ENCODE results near the gene TMEM80.
"Not testable (repeated sequence)": the region's sequence is repeated elsewhere in the genome, so short reads cannot be mapped to it uniquely, and the experiment has no call there.

The TMEM80 gene

DNA sequence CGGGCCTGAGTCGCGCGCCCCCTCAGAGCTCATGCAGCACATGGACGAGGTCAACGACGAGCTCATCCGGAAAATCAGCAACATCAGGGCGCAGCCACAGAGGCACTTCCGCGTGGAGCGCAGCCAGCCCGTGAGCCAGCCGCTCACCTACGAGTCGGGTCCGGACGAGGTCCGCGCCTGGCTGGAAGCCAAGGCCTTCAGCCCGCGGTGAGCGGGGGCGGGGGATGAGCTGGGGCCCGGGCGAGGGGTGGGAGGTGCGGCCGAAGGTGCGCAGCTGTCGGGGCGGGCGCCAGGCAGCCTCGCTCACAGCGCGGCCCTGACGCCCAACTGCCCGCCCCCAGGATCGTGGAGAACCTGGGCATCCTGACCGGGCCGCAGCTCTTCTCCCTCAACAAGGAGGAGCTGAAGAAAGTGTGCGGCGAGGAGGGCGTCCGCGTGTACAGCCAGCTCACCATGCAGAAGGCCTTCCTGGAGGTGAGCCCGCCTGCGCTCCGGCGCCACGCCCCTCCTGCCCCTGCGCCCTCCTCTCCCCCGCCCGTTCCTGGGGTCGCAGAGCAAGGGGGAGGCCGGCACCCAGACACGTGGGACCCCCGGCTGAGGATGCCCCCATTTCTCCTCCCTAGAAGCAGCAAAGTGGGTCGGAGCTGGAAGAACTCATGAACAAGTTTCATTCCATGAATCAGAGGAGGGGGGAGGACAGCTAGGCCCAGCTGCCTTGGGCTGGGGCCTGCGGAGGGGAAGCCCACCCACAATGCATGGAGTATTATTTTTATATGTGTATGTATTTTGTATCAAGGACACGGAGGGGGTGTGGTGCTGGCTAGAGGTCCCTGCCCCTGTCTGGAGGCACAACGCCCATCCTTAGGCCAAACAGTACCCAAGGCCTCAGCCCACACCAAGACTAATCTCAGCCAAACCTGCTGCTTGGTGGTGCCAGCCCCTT, 30.9 kb downstream of the TMEM80 start:
- Histone ChIP-seq H3K36me3 (ENCODE audit: insufficient read depth, low read length) (no peaks in the 10 kb centered on the region), H3K9me3 (ENCODE audit: control insufficient read depth, insufficient read depth, low read length) (no peaks in the 10 kb centered on the region), H3K9ac (ENCODE audit: low read depth, low read length) (peak overlapping the region; percentile 22), H3K4me1 (ENCODE audit: insufficient read depth, low read length) (peaks cover 10% of the 10 kb centered on the region; the same call in 1 of the 2 replicates)

DNA sequence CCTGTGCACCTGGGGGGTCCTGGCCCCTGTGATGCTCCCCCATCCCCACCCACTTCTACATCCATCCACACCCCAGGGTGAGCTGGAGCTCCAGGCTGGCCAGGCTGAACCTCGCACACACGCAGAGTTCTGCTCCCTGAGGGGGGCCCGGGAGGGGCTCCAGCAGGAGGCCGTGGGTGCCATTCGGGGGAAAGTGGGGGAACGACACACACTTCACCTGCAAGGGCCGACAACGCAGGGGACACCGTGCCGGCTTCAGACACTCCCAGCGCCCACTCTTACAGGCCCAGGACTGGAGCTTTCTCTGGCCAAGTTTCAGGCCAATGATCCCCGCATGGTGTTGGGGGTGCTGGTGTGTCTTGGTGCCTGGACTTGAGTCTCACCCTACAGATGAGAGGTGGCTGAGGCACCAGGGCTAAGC, 31.7 kb downstream of the TMEM80 start:
- no peaks in the 10 kb centered on the region for H3K36me3 ChIP-seq (ENCODE audit: insufficient read depth, low read length)
- H3K9me3 ChIP-seq (ENCODE audit: control insufficient read depth, insufficient read depth, low read length), result no peaks in the 10 kb centered on the region
- H3K9ac ChIP-seq (ENCODE audit: low read depth, low read length), result no peak overlapping the region
- H3K4me1 ChIP-seq (ENCODE audit: insufficient read depth, low read length), result peaks cover 10% of the 10 kb centered on the region; the same call in 1 of the 2 replicates

DNA sequence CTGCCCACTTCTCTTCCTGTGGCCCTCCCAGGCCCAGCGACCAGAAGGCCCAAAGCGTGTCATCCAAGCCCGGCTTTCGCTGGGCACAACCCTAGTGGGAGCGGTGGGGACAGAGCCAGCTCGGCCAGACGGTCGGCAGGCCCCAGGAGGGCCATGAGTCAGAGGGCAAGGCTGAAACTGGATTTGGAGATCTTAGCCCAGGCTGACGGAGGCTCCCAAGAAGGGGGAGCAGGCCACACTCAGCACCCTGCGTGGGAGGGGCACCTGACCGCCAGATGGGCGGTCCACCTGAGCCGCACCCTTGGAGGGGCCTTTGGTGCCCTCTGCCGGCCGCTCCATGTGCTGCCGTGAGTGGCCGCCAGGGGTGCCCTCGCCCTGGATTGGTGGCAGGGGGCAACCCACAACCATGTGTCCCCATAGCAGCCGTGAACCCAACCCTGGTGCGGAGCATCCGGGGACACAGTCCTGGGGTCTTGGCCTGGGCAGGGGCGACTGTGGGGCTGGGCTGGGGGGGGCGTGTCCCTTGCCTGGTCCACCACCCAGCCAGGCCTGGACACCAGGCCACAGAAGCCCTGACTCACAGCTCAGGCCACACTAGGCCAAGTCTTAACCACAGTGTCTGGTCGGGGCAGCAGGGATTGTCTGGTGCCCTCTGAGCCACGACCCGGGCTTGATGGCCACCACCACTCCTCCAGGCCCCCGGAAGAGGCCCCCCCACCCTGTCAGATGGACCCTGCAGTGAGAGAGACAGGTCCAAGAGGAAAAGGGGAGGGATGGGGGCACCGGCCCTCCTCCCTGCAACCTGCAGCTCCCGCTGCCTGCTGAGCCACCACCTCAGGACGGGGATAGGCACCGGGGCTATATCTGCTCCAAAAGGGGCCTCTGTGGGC, 32.5 kb downstream of the TMEM80 start:
- Histone ChIP-seq H3K36me3 (ENCODE audit: insufficient read depth, low read length) (no peaks in the 10 kb centered on the region), H3K9me3 (ENCODE audit: control insufficient read depth, insufficient read depth, low read length) (no peaks in the 10 kb centered on the region), H3K4me1 (ENCODE audit: insufficient read depth, low read length) (peaks cover 10% of the 10 kb centered on the region; the same call in 1 of the 2 replicates), H3K9ac (ENCODE audit: low read depth, low read length) (no peak overlapping the region; the same call in 1 of the 2 replicates)

DNA sequence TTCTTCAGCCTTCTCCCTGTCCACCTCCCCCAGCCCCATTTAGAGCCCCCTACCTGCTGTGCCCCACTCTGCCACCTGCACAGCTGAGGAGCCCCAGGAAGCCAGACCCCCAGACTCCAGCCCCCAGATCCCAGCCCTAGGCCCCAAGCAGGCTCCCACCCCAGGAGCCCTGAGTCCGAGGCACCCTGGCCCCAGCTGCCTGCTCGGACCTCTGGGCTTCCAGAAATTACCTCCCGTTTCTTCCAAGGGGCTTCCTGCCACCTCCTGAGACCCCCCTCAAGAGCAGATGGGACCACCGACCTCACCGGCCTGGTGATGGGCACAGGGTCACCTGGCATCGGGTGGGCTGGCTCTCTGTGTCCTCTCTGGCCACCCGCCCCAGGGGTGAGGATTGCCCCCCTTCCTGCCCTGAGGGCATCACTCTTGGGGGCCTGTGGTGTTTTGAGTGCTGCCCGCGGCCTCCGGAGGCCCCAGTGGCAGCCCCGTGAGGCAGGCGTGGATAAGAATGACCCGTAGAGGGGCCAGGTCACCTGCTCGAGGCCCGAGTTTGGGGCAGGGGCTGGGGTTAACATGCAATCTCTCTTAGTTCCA, 33.4 kb downstream of the TMEM80 start:
- H3K9ac ChIP-seq (ENCODE audit: low read depth, low read length), result no peak overlapping the region
- no peaks in the 10 kb centered on the region for H3K36me3 ChIP-seq (ENCODE audit: insufficient read depth, low read length)
- no peaks in the 10 kb centered on the region for H3K9me3 ChIP-seq (ENCODE audit: control insufficient read depth, insufficient read depth, low read length)
- H3K4me1 ChIP-seq (ENCODE audit: insufficient read depth, low read length), result peaks cover 10% of the 10 kb centered on the region; the same call in 1 of the 2 replicates

DNA sequence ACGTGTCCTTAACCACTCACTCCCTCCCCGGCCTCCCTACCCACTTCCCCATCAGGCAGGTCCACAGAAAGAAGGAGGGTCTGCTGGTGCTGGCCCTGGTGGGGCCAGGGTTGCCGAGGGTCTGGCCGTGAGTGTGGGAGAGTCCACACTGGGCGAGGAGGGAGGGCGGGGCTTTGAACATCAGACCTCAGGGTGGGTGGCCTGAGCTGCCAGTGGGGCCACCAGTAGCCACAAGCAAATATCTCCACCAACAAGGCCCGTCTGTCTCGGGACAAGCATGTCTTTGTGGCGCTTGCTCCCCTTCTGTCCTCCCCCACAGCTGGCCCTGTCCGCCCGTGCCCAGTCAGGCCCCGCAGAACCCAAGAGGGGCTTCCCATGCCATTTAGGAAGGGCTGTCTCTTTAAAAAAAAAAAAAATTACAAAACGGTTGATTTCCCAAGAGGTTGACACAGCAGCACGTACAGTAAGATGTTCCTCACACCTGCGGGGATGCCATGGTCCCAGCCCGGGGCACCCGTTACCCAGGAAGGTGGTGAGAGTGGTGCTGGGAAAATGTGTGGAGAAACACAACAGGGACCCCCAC, 34.0 kb downstream of the TMEM80 start:
- no peaks in the 10 kb centered on the region for H3K36me3 ChIP-seq (ENCODE audit: insufficient read depth, low read length)
- peaks cover 10% of the 10 kb centered on the region; the same call in 1 of the 2 replicates for H3K4me1 ChIP-seq (ENCODE audit: insufficient read depth, low read length)
- H3K9me3 ChIP-seq (ENCODE audit: control insufficient read depth, insufficient read depth, low read length), result no peaks in the 10 kb centered on the region
- no peak overlapping the region for H3K9ac ChIP-seq (ENCODE audit: low read depth, low read length)

DNA sequence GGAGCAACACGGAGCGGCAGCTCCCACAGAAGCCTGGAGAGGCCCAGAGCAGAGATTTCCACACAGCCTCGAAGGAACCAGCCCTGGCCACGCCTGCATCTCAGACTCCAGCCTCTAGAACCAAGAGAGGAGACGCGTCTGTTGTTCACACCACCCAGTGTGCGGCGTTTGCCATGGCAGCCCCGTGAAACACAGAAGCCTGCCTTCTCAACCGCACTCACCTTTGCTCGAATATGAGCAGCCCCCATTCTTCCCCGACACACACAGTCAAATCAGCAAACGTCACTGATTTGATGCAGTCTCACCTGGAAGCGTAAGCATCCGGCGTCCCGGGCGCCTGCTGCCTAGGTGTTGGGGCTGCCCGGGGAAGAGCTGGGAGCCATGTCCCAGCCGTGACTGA, 37.5 kb downstream of the TMEM80 start:
- no peaks in the 10 kb centered on the region for H3K4me1 ChIP-seq (ENCODE audit: insufficient read depth, low read length)
- no peaks in the 10 kb centered on the region for H3K36me3 ChIP-seq (ENCODE audit: insufficient read depth, low read length)
- no peaks in the 10 kb centered on the region for H3K9me3 ChIP-seq (ENCODE audit: control insufficient read depth, insufficient read depth, low read length)
- H3K9ac ChIP-seq (ENCODE audit: low read depth, low read length), result no peak overlapping the region

DNA sequence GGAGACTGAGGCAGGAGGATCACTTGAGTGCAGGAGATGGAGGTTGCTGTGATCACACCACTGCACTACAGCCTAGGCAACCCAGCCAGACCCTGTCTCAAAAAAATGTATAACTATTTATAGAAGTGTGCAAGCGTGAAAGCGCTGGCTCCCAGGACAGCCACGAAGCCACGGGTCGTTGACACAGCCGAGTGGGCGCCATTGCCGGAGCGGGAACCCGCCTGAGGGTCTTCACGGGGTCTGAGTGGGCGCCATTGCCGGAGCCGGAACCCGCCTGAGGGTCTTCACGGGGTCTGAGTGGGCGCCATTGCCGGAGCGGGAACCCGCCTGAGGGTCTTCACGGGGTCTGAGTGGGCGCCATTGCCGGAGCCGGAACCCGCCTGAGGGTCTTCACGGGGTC, 38.9 kb downstream of the TMEM80 start:
- H3K9ac ChIP-seq (ENCODE audit: low read depth, low read length); H3K9me3 ChIP-seq (ENCODE audit: control insufficient read depth, insufficient read depth, low read length); H3K4me1 ChIP-seq (ENCODE audit: insufficient read depth, low read length); H3K36me3 ChIP-seq (ENCODE audit: insufficient read depth, low read length): not testable (repeated sequence)

DNA sequence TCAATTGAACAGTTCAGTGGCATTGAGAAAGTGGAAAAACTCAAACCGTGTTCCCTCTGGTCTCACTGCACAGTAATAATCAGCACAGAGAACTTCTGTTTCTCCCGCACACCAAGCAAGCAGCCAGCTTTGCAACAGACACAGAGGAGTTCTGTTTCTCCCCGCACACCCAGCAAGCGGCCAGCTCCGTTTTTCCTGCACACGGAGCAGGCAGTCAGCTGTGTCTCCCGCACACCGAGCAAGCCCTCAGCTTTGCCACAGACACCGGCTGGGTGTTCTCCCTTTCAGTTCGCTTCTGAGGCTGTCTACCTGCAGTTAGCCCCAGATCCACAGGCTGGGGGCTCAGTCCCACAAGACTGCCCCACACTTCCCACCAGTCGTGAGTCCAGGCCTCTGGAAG, 41.8 kb downstream of the TMEM80 start:
- Histone ChIP-seq H3K4me1 (ENCODE audit: insufficient read depth, low read length) (no peaks in the 10 kb centered on the region), H3K36me3 (ENCODE audit: insufficient read depth, low read length) (no peaks in the 10 kb centered on the region), H3K9me3 (ENCODE audit: control insufficient read depth, insufficient read depth, low read length) (no peaks in the 10 kb centered on the region), H3K9ac (ENCODE audit: low read depth, low read length) (no peak overlapping the region)

DNA sequence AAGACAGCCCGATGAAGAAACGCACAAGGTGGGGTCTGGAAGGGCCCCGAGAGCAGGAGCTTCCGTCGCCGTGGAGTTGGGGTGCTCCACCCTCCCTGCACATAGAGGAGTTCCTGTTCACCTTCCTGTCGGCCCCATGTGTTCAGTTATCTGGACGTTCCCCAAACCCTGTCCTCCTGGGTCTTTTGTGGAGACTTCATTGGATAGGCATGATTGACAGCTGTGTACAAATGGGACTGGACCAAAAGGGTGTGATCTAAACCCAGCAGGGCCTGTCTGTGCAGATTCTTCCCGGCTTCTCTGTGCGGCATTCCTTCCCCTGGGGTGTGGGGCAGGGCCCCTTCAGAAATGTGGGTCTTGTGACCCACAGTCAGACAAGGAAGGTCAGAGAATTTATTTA, 42.3 kb downstream of the TMEM80 start:
- H3K9ac ChIP-seq (ENCODE audit: low read depth, low read length); H3K36me3 ChIP-seq (ENCODE audit: insufficient read depth, low read length); H3K9me3 ChIP-seq (ENCODE audit: control insufficient read depth, insufficient read depth, low read length); H3K4me1 ChIP-seq (ENCODE audit: insufficient read depth, low read length): not testable (repeated sequence)

DNA sequence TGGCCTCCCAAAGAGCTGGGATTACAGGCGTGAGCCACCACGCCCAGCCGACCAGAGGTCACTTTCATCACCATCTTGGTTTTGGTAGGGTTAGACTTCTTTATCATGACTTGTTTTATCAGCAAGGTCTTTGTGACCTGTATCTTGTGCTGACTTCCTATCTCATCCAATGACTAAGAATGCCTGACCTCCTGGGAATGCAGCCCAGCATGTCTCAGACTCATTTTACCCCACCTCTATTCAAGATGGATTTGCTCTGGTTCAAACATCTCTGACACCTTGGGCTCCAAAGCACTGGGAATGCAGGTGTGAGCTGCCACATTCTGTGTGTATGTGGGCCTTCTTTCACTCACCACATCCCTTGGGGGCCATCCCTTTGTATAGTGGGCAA, 46.5 kb downstream of the TMEM80 start:
- peaks cover 4% of the 10 kb centered on the region; the same call in 1 of the 2 replicates for H3K4me1 ChIP-seq (ENCODE audit: insufficient read depth, low read length)
- no peaks in the 10 kb centered on the region for H3K9me3 ChIP-seq (ENCODE audit: control insufficient read depth, insufficient read depth, low read length)
- H3K9ac ChIP-seq (ENCODE audit: low read depth, low read length), result no peak overlapping the region
- no peaks in the 10 kb centered on the region for H3K36me3 ChIP-seq (ENCODE audit: insufficient read depth, low read length)

DNA sequence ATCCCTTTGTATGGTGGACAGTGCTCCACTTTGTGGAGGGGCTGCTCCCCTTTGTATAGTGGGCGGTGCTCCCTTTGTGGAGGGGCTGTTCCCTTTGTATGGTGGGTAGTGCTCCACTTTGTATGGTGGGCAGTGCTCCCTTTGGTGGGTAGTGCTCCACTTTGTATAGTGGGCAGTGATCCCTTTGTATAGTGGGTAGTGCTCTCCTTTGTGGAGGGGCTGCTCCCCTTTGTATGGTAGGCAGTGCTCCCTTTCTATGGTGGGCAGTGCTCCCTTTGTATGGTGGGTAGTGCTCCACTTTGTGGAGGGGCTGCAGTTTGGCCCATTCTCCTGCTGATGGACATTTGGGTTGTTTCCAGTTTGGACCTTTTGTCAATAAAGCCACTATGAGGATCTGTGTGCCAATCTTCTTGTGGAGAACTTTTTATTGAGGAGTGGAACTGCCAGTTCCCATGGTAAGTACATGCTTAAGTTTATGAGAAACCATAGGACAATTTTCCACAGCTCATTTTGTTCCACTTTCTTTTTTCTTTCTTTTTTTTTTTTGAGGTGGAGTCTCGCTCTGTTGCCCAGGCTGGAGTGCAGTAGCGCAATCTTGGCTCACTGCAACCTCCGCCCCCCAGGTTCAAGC, 47.1 kb downstream of the TMEM80 start:
- no peak overlapping the region for H3K9ac ChIP-seq (ENCODE audit: low read depth, low read length)
- H3K4me1 ChIP-seq (ENCODE audit: insufficient read depth, low read length), result peaks cover 4% of the 10 kb centered on the region; the same call in 1 of the 2 replicates
- no peaks in the 10 kb centered on the region for H3K9me3 ChIP-seq (ENCODE audit: control insufficient read depth, insufficient read depth, low read length)
- H3K36me3 ChIP-seq (ENCODE audit: insufficient read depth, low read length), result no peaks in the 10 kb centered on the region

DNA sequence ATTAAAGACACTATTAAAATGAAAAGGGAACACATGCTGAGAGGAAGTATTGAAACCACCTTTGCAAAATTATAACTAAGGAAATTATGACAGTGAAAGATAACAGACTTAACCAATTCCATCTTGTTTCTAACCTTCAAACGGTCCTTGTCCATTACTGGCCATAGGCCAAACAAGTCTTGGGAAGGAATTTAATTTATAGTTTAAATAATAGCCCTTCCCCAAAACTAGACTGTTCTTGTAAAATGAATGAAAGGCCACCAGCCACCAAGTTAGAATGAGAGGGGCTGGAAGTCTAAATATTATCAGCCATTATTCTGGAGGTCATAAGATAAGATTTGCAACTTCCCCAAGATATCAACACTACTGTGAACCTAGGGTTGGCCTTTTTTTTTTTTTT, 49.8 kb downstream of the TMEM80 start:
- Histone ChIP-seq H3K4me1 (ENCODE audit: insufficient read depth, low read length) (peaks cover 9% of the 10 kb centered on the region; the same call in 1 of the 2 replicates), H3K9ac (ENCODE audit: low read depth, low read length) (no peak overlapping the region), H3K36me3 (ENCODE audit: insufficient read depth, low read length) (no peaks in the 10 kb centered on the region), H3K9me3 (ENCODE audit: control insufficient read depth, insufficient read depth, low read length) (no peaks in the 10 kb centered on the region)

DNA sequence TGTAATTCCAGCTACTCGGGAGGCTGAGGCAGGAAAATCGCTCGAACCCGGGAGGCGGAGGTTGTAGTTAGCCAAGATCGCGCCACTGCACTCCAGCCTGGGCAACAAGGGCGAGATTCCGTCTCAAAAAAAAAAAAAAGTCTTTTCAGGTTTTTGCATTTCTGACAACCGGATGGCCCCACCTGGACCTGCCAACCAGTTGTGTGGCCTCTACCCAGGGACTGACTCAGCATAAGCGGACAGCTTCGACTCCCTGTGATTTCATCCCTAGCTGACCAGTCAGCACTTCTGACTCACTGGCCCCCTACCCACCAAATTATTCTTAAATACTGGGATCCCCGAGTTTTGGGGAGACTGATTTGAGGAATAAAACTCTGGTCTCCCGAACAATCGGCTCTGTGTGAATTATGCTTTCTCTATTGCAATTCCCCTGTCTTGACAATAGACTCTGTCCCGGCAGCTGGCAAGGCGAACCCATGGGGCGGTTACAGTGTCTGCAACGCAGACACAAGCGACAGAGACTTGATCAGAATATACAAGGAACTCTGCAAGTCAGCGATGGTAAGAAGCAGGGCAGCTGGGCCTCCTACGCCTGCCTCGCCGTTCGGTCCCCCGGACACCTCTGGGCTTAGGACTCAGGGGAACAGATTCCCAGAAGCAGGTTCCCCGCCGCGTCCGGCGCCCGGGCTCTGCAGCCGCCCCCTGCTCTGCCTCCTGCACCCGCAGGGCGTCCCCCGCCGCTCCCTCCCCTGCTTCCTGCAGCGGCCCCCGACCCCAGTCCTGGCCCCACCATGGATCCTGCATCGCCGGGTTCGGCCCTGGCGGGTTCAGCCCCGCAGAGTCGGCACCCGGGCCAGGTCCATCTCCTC, 50.9 kb downstream of the TMEM80 start:
- peak overlapping the region; percentile 97 for H3K9ac ChIP-seq (ENCODE audit: low read depth, low read length)
- peaks cover 9% of the 10 kb centered on the region; the same call in 1 of the 2 replicates for H3K4me1 ChIP-seq (ENCODE audit: insufficient read depth, low read length)
- H3K36me3 ChIP-seq (ENCODE audit: insufficient read depth, low read length), result no peaks in the 10 kb centered on the region
- no peaks in the 10 kb centered on the region for H3K9me3 ChIP-seq (ENCODE audit: control insufficient read depth, insufficient read depth, low read length)

All from ES-I3 (cell line).